HL-60 (cell line): ENCODE results near the gene AP1AR.

Experiments used
- GABPA ChIP-seq: IDR thresholded peaks from 2 replicates; pipeline ENCODE4 v1.6.1; 2012; ENCODE audit warnings: low read depth
- TF ChIP-seq, protein P1 (sequence below): IDR thresholded peaks from one replicate; pipeline ENCODE4 v1.5.1; 2011; ENCODE audit warnings: low read length, control low read depth, inconsistent platforms; ENCODE audit not compliant: insufficient read depth

DNA sequence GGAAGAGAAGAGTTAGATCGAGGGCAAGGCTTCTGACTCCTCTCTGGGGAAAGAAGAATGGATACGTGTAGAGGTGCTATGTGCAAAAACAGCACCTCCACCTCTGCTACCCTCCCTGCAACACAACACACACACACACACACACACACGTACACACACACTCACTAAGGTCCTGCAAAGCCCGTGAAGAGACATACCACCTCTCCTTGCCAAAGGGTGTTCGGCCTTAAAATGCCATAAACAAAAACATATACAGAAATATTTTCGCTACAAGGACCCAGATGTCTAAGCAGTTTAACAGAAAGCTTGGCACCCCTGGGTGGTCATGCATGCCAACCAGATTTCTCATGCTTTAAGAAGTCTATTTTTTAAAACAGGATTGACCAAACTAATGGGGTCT, 52.6 kb downstream of the AP1AR start:
- TF ChIP-seq, protein P1, sequence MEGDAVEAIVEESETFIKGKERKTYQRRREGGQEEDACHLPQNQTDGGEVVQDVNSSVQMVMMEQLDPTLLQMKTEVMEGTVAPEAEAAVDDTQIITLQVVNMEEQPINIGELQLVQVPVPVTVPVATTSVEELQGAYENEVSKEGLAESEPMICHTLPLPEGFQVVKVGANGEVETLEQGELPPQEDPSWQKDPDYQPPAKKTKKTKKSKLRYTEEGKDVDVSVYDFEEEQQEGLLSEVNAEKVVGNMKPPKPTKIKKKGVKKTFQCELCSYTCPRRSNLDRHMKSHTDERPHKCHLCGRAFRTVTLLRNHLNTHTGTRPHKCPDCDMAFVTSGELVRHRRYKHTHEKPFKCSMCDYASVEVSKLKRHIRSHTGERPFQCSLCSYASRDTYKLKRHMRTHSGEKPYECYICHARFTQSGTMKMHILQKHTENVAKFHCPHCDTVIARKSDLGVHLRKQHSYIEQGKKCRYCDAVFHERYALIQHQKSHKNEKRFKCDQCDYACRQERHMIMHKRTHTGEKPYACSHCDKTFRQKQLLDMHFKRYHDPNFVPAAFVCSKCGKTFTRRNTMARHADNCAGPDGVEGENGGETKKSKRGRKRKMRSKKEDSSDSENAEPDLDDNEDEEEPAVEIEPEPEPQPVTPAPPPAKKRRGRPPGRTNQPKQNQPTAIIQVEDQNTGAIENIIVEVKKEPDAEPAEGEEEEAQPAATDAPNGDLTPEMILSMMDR: no peak
- no peak for TF ChIP-seq GABPA
